22Rv1 (cell line): ENCODE data around the gene RAB3IL1.

Experiments
- H3K27ac ChIP-seq: fragments of 450-650 bp; 2 replicates; pipeline ENCODE4 v1.5.1; 2017
- ZFX ChIP-seq: fragments of 450-650 bp; IDR thresholded peaks from 2 replicates; pipeline ENCODE4 v1.6.1; 2017; ENCODE audit warnings: antibody characterized with exemption, borderline replicate concordance
- TF ChIP-seq, protein P1 (sequence below): fragments of 450-650 bp; IDR thresholded peaks from 2 replicates; pipeline ENCODE4 v1.5.1; 2017; ENCODE audit warnings: mild to moderate bottlenecking

RAB3IL1 gene

DNA sequence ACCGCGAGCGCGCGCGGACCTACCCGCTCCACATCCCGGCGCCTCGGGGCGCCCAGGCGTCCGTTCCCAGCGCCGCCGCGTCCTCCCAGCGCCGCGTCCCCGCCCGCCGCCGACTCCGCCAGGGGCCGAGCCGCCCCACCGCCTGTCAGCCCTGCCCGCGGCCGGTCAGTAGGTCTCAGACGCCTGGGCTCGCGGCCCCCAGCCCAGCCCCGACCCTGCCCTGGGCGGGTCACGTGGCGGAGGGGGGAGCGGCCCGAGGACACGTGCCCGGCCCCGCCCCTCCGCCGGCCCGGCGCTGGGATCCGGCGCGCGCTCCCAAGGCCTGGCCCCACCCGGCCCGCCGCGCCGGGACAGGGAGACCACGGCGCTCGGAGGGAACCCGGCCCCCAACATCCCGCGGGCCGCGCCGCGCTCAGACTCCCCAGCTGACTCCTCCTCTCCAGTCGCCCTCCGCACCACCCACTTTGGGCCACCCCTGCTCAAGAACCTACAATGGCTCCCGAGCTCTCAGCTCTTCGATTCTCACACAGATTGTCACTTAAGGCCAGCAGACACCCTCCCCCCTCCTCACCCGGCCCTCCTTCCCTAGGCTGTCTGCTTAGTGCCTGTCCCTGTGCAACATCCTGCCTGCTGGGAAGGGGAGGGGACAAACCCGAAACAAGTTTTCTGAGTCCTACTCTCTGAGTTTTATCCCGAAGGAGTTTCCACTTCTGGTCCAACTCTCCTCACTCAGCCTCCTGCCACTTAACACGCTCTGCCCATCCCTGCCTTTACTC, at the start of gene RAB3IL1:
TSS of gene RAB3IL1 (minus strand) at position 233 of the 776 bp plus-strand sequence. CDS start at position 34, 199 bp downstream.
- no peak within 1 kb of the TSS for H3K27ac ChIP-seq
- TF ChIP-seq, protein P1, sequence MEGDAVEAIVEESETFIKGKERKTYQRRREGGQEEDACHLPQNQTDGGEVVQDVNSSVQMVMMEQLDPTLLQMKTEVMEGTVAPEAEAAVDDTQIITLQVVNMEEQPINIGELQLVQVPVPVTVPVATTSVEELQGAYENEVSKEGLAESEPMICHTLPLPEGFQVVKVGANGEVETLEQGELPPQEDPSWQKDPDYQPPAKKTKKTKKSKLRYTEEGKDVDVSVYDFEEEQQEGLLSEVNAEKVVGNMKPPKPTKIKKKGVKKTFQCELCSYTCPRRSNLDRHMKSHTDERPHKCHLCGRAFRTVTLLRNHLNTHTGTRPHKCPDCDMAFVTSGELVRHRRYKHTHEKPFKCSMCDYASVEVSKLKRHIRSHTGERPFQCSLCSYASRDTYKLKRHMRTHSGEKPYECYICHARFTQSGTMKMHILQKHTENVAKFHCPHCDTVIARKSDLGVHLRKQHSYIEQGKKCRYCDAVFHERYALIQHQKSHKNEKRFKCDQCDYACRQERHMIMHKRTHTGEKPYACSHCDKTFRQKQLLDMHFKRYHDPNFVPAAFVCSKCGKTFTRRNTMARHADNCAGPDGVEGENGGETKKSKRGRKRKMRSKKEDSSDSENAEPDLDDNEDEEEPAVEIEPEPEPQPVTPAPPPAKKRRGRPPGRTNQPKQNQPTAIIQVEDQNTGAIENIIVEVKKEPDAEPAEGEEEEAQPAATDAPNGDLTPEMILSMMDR: no peak
- TF ChIP-seq ZFX: no peak

DNA sequence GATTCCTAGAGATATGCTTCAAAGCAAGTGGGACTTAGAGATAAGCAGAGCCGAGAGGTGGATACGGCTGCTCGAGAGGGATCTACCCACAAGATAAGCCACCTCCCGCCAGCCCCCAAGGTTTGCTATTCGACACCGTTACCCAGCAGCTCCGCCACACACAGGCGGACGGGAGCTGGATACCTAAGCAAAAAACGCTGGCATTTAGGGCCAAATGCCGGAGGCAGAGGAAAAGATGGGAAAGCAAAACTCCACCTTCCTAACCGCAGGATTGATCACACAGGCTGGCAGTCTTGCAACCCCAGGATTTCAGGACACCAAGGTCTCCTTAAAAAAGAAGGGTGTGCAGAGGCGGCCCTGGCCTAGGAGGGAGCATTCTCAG, 49.4 kb upstream of the RAB3IL1 start:
- TF ChIP-seq ZFX: no peak
- TF ChIP-seq, protein P1: no peak
- peak overlapping the region; percentile 93 for H3K27ac ChIP-seq

DNA sequence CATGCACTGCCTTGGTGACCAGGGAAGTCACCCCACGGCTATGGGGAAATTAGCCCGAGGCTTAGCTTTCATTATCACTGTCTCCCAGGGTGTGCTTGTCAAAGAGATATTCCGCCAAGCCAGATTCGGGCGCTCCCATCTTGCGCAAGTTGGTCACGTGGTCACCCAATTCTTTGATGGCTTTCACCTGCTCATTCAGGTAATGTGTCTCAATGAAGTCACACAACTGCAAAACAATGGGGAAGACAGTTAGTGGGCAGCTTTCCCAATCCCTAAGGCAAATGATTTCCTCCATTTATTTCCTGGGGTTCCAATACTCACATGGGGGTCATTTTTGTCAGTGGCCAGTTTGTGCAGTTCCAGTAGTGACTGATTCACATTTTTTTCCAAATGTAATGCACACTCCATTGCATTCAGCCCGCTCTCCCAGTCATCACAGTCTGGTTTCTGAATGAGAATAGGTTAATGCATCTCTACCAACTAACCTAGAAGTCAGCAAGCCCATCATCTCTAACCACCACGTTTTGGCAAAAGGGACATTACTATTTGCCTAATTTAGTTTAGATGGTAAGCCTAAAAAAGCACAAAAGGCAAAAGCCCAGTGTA, 47.4 kb upstream of the RAB3IL1 start:
- H3K27ac ChIP-seq: peak overlapping the region; percentile 93

GRCh38 chr11:61964058-61964665, 46.8 kb upstream of the RAB3IL1 start:
- H3K27ac ChIP-seq: peak overlapping the region; percentile 25

GRCh38 chr11:61963282-61964057, 46.1 kb upstream of the RAB3IL1 start:
- TF ChIP-seq ZFX: no peak
- TF ChIP-seq, protein P1: no peak
- H3K27ac ChIP-seq: peak overlapping the region; percentile 25

More at GRCh38 chr11:61964058-61964665, 46.8 kb upstream of the RAB3IL1 start:
- TF ChIP-seq, protein P1: no peak
- TF ChIP-seq ZFX: no peak

GRCh38 chr11:61963016-61963281, 45.6 kb upstream of the RAB3IL1 start:
- H3K27ac ChIP-seq: peak overlapping the region; percentile 25; the same call in 1 of the 2 replicates
- TF ChIP-seq ZFX: no peak
- TF ChIP-seq, protein P1: no peak

DNA sequence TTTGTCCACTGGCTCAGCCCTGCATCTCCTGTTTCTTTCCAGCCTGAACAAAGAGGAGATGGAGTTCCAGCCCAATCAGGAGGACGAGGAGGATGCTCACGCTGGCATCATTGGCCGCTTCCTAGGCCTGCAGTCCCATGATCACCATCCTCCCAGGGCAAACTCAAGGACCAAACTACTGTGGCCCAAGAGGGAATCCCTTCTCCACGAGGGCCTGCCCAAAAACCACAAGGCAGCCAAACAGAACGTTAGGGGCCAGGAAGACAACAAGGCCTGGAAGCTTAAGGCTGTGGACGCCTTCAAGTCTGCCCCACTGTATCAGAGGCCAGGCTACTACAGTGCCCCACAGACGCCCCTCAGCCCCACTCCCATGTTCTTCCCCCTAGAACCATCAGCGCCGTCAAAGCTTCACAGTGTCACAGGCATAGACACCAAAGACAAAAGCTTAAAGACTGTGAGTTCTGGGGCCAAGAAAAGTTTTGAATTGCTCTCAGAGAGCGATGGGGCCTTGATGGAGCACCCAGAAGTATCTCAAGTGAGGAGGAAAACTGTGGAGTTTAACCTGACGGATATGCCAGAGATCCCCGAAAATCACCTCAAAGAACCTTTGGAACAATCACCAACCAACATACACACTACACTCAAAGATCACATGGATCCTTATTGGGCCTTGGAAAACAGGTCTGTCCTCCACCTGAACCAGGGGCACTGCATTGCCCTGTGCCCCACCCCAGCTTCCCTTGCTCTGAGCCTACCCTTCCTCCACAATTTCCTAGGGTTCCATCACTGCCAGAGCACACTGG, 45.0 kb upstream of the RAB3IL1 start:
- H3K27ac ChIP-seq: peak overlapping the region; percentile 41; the same call in 1 of the 2 replicates
- TF ChIP-seq ZFX: no peak
- TF ChIP-seq, protein P1: no peak
